ENCODE measurements around the gene AKR1C1. TPM values are rescaled to one million over a fixed set of nuclear protein-coding genes. Genes with fewer than 3 reads are reported as not detected.
A peak's percentile ranks its signal among the peaks of the same experiment; 100 is the strongest.
"Not testable (repeated sequence)": the region's sequence is repeated elsewhere in the genome, so short reads cannot be mapped to it uniquely, and the experiment has no call there.

The AKR1C1 gene
- total RNA-seq, 4 donors from 2014 or later: 10.0 to 29.7 (median 13.8) TPM

- Histone ChIP-seq H3K36me3 (no peaks in the 10 kb centered on the region), H3K27me3 (no peaks in the 10 kb centered on the region), H3K4me3 (no peak overlapping the region), H3K9me3 (no peaks in the 10 kb centered on the region), H3K27ac (peak overlapping the region in 3 of 4 donors; percentile 31 to 54 (median 43)), H3K4me1 (peaks cover 0 to 16% (median 0%) of the 10 kb centered on the region in 4 donors)
- no peak for TF ChIP-seq POLR2A (IDR thresholded peaks at IDR 0.05)
- TF ChIP-seq, protein P1, sequence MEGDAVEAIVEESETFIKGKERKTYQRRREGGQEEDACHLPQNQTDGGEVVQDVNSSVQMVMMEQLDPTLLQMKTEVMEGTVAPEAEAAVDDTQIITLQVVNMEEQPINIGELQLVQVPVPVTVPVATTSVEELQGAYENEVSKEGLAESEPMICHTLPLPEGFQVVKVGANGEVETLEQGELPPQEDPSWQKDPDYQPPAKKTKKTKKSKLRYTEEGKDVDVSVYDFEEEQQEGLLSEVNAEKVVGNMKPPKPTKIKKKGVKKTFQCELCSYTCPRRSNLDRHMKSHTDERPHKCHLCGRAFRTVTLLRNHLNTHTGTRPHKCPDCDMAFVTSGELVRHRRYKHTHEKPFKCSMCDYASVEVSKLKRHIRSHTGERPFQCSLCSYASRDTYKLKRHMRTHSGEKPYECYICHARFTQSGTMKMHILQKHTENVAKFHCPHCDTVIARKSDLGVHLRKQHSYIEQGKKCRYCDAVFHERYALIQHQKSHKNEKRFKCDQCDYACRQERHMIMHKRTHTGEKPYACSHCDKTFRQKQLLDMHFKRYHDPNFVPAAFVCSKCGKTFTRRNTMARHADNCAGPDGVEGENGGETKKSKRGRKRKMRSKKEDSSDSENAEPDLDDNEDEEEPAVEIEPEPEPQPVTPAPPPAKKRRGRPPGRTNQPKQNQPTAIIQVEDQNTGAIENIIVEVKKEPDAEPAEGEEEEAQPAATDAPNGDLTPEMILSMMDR (IDR thresholded peaks at IDR 0.05): no peak
- no peak for DNase-seq
Observed at GRCh38 chr10:4947039-4947634, 16.1 kb upstream of the AKR1C1 start.

DNA sequence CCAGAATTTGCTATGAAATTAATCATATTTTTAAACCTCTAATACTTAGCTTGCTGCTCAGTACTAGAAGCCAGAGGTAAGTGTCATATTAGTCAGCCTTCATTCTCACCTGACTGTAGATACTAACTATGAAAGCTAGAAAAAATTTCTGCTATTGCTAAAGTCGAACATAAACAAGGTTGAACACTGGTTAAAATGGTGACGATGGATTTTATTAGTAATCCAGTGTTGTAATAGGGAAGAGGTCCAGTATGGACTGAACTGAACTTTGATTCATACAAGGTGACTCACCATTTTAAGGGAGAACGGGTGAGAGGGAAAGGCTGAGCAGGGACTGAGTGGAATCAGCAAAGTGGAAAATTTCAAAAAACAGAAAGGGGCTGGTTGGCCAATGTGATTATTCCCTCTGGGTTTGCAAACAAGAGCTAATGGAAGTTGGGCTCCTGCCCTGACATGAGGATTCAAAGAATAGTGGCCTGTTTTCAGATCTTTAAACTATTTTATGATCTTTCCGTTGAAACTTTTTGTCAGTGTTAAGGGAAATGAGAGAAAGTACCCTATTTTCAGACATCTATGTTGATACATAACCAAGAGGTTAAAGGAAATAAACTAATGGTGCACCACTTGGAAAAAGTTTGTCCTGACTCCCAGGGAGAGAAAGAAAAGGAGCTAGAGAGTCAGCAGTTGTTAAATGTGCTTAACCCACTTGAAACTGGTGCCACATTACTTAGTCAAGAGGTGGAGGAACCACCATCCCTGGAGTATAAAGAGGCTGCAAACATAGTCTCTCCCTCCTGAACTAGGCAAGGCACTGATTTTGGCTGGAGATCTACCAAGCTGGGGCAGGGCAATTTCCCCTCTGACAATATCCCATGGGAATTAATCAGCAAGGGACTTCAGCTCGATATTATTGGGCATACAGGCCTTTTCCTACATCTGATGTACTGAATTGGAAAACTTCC, 15.3 kb upstream of the AKR1C1 start:
- Histone ChIP-seq H3K4me1 (peaks cover 0 to 16% (median 0%) of the 10 kb centered on the region in 4 donors), H3K4me3 (no peak overlapping the region), H3K36me3 (no peaks in the 10 kb centered on the region), H3K27ac (peak overlapping the region; percentile 27 to 54 (median 37)), H3K9me3 (no peaks in the 10 kb centered on the region), H3K27me3 (no peaks in the 10 kb centered on the region)
- DNase-seq: peak in 1 of 3 donors; percentile 55
- no peak for TF ChIP-seq POLR2A (IDR thresholded peaks at IDR 0.05)
- TF ChIP-seq, protein P1 (IDR thresholded peaks at IDR 0.05): no peak

DNA sequence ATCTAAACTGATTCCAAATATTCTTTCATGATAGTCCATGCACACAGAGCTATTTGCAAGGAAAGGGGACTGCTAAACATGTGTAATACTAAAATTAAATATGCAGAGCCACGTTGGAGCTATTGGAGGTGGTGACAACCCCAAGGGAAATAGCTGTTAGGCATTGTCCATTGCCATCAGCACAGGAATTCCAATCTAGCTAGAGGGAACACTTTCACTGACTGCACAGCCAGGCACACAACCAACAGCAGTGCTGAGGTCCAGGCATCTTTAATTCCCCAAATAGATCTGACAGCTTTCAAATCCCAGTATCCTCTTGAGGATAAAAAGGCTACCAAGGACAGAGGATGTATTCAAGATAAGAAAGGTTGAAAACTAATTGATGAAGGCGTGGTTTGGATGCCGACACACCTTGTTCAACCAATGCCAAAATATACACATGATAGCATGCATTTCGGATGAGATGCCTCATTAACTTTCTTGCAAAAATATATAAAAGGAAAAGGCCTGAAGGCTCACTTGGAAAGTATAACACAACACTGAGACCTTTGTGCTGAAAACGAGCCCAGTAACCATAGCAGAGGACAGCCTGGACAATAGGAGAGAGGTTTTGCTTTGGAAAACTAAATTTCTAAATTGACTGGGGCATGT, 11.6 kb upstream of the AKR1C1 start:
- not testable (repeated sequence) for H3K4me1 ChIP-seq, H3K27ac ChIP-seq, H3K9me3 ChIP-seq, H3K4me3 ChIP-seq, H3K36me3 ChIP-seq, DNase-seq, H3K27me3 ChIP-seq

- TF ChIP-seq, protein P1 (IDR thresholded peaks at IDR 0.05): no peak
- no peak for TF ChIP-seq POLR2A (IDR thresholded peaks at IDR 0.05)
- Histone ChIP-seq H3K27me3 (no peaks in the 10 kb centered on the region), H3K36me3 (no peaks in the 10 kb centered on the region), H3K9me3 (no peaks in the 10 kb centered on the region), H3K4me1 (no peaks in the 10 kb centered on the region), H3K27ac (no peak overlapping the region), H3K4me3 (no peak overlapping the region)
- no peak for DNase-seq
Observed at GRCh38 chr10:4953405-4953804, 9.8 kb upstream of the AKR1C1 start.

- H3K4me3 ChIP-seq: not testable (repeated sequence)
Observed at GRCh38 chr10:4956088-4956487, 7.1 kb upstream of the AKR1C1 start.

GRCh38 chr10:4956955-4957645, 6.1 kb upstream of the AKR1C1 start:
- not testable (repeated sequence) for H3K9me3 ChIP-seq, H3K27me3 ChIP-seq, H3K4me3 ChIP-seq, H3K27ac ChIP-seq, DNase-seq, H3K4me1 ChIP-seq, H3K36me3 ChIP-seq

More at GRCh38 chr10:4956088-4956487, 7.1 kb upstream of the AKR1C1 start:
- not testable (repeated sequence) for H3K9me3 ChIP-seq, H3K27ac ChIP-seq, H3K4me1 ChIP-seq, DNase-seq, H3K36me3 ChIP-seq, H3K27me3 ChIP-seq

DNA sequence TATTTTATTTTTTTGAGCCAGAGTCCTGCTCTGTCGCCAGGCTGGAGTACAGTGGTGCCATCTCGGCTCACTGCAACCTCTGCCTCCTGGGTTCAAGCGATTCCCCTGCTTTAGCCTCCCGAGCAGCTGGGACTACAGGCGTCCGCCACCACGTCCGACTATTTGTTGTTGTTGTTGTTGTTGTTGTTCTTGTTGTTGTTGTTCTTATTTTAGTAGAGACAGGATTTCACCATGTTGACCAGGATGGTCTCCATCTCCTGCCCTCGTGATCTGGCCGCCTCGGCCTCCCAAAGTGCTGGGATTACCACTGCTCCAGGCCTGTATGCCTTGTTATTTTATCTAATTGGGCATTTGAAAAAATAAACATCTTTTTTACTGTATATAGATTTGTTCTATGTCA, 1.7 kb upstream of the AKR1C1 start:
- H3K9me3 ChIP-seq, H3K36me3 ChIP-seq, H3K27ac ChIP-seq, H3K4me3 ChIP-seq, DNase-seq, H3K4me1 ChIP-seq, H3K27me3 ChIP-seq: not testable (repeated sequence)

GRCh38 chr10:4962308-4962707, 907 bp upstream of the AKR1C1 start:
- DNase-seq, H3K9me3 ChIP-seq, H3K4me3 ChIP-seq, H3K27me3 ChIP-seq, H3K4me1 ChIP-seq, H3K27ac ChIP-seq, H3K36me3 ChIP-seq: not testable (repeated sequence)

DNA sequence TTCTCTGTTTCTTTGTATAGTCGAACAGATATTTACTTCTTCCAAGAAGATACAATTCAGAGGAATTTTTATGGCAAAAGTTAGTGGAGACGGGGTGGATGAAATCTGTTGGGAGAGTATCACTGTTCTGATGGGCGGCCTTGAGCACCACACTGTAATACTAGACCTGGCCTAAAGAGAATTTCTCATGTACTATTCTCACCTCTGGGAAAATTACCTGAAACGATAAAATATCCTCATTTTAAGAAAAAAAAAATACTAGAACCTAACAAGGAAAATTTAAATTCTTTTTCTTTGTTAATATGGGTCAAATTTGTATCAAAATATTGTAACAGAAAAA, 570 bp downstream of the AKR1C1 start:
- not testable (repeated sequence) for H3K36me3 ChIP-seq, H3K27me3 ChIP-seq, DNase-seq, H3K4me1 ChIP-seq, H3K9me3 ChIP-seq, H3K27ac ChIP-seq
- H3K4me3 ChIP-seq: peak overlapping the region in 2 of 4 donors; percentile 21 to 30

GRCh38 chr10:4965763-4966162, 2.5 kb downstream of the AKR1C1 start:
- H3K27me3 ChIP-seq, H3K4me1 ChIP-seq, H3K36me3 ChIP-seq, H3K9me3 ChIP-seq, H3K4me3 ChIP-seq, H3K27ac ChIP-seq, DNase-seq: not testable (repeated sequence)

DNA sequence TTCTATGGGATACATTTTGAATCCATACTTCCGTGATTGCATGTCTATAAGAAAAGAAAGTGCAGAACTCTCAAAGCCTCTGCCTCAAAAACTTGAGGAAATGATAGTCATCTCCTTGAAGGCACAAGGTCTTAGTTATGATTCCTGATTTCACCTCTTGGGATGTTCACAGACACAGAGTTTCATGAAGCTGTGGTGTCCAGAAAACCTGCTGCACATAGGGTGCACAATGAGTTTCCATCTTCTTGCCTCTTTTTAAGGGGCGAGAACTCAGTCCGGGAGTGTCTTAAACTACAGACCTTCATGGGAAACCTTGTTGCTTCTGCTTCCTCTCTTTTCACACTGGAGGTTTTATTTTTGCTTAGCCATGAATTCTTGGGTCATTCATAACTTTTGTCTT, 4.0 kb downstream of the AKR1C1 start:
- H3K27me3 ChIP-seq, H3K4me3 ChIP-seq, H3K4me1 ChIP-seq, DNase-seq, H3K9me3 ChIP-seq, H3K27ac ChIP-seq, H3K36me3 ChIP-seq: not testable (repeated sequence)
